GM23338 (cell line): Measurements from ENCODE around the gene ABO.

Source experiments
- CREB1 ChIP-seq: fragments of 250-450 bp; sonication (Bioruptor Pico); IDR thresholded peaks from 2 replicates; pipeline ENCODE4 v1.5.0; 2020; ENCODE audit warnings: low read depth, mild to moderate bottlenecking, moderate library complexity
- EZH2 ChIP-seq: fragments of 200-600 bp; sonication (generic); IDR thresholded peaks from one replicate; pipeline ENCODE4 v1.8.0; 2017; ENCODE audit warnings: antibody characterized with exemption, mild to moderate bottlenecking, low read depth; ENCODE audit not compliant: unreplicated experiment
- EZH2phosphoT487 ChIP-seq: fragments of 200-600 bp; sonication (generic); IDR thresholded peaks from one replicate; pipeline ENCODE4 v1.8.1; 2018; ENCODE audit warnings: antibody characterized with exemption; ENCODE audit not compliant: unreplicated experiment
- JUNB ChIP-seq: IDR thresholded peaks from one replicate; pipeline ENCODE4 v1.6.1; 2016; ENCODE audit warnings: antibody characterized with exemption; ENCODE audit not compliant: unreplicated experiment
- NANOG ChIP-seq: IDR thresholded peaks from 2 replicates; pipeline ENCODE4 v1.6.1; 2016; ENCODE audit warnings: antibody characterized with exemption, borderline replicate concordance
- POLR2AphosphoS5 ChIP-seq: IDR thresholded peaks from 2 replicates; pipeline ENCODE4 v1.6.1; 2016; ENCODE audit warnings: antibody characterized with exemption, low read depth
- STAT1 ChIP-seq: IDR thresholded peaks from one replicate; pipeline ENCODE4 v1.6.1; 2016; ENCODE audit warnings: antibody characterized with exemption; ENCODE audit not compliant: unreplicated experiment
- ZNF114 ChIP-seq: fragments of 250-450 bp; sonication (Bioruptor Pico); IDR thresholded peaks from 2 replicates; pipeline ENCODE4 v1.5.0; 2020; ENCODE audit warnings: mild to moderate bottlenecking, moderate library complexity
- ZNF331 ChIP-seq: fragments of 250-450 bp; sonication (Bioruptor Pico); IDR thresholded peaks from 2 replicates; pipeline ENCODE4 v1.5.0; 2020; ENCODE audit warnings: low read depth, mild to moderate bottlenecking, moderate library complexity
- ZNF462 ChIP-seq: fragments of 250-450 bp; sonication (Bioruptor Pico); IDR thresholded peaks from 2 replicates; pipeline ENCODE4 v1.5.0; 2020; ENCODE audit warnings: mild to moderate bottlenecking, moderate library complexity
- TF ChIP-seq, protein P1 (sequence below), 2 experiments: fragments of 200-600 bp in 1 of 2; sonication (generic) in 1 of 2; conservative IDR thresholded peaks; 2 replicates each; pipeline versions ENCODE4 v1.5.1 to v1.6.1; 2016 to 2017; ENCODE audit warnings: antibody characterized with exemption in 2 of 2, low read depth in 2 of 2, mild to moderate bottlenecking in 2 of 2, moderate library complexity in 1 of 2
- TF ChIP-seq, protein P2 (sequence below): IDR thresholded peaks from one replicate; pipeline ENCODE4 v1.6.1; 2018; ENCODE audit warnings: antibody characterized with exemption; ENCODE audit not compliant: unreplicated experiment

DNA sequence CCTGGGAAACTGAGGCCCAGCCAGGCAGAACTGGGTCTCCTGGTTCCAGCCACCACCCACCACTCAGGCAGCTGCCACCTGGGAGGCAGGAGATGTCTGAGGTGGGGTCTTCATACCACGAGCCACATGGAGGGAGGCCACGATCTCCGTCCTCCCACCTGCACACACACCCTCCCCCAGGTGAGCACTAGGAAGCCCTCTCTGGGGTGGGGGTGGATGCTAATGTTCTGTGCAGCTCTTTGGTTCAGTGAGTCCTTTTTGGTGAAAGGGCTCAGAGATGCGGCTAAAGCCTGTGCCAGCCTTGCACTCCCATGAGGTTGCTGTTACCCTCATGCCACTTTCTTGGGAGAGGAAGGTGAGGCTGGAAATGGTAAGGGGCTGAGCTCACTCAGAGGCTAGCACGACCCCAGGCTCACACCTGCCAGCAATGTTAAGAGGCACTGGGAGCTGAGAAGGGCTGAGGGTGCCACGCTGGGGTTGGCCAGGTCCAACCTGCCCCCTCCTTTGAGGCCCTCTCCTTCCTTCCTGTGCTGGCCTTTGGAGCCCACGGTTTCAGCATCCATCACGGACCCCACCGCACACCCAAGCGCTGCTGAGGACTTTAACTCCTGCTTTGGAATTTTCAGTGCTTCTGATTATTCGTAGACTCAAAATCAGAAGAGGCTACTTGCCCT lies 39.3 kb downstream of the ABO start:
- TF ChIP-seq, protein P1, sequence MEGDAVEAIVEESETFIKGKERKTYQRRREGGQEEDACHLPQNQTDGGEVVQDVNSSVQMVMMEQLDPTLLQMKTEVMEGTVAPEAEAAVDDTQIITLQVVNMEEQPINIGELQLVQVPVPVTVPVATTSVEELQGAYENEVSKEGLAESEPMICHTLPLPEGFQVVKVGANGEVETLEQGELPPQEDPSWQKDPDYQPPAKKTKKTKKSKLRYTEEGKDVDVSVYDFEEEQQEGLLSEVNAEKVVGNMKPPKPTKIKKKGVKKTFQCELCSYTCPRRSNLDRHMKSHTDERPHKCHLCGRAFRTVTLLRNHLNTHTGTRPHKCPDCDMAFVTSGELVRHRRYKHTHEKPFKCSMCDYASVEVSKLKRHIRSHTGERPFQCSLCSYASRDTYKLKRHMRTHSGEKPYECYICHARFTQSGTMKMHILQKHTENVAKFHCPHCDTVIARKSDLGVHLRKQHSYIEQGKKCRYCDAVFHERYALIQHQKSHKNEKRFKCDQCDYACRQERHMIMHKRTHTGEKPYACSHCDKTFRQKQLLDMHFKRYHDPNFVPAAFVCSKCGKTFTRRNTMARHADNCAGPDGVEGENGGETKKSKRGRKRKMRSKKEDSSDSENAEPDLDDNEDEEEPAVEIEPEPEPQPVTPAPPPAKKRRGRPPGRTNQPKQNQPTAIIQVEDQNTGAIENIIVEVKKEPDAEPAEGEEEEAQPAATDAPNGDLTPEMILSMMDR (conservative IDR thresholded peaks at IDR 0.05; ENCODE audit: low read depth in 2 of 2) = no peak
- TF ChIP-seq POLR2AphosphoS5 = no peak
- TF ChIP-seq, protein P2, sequence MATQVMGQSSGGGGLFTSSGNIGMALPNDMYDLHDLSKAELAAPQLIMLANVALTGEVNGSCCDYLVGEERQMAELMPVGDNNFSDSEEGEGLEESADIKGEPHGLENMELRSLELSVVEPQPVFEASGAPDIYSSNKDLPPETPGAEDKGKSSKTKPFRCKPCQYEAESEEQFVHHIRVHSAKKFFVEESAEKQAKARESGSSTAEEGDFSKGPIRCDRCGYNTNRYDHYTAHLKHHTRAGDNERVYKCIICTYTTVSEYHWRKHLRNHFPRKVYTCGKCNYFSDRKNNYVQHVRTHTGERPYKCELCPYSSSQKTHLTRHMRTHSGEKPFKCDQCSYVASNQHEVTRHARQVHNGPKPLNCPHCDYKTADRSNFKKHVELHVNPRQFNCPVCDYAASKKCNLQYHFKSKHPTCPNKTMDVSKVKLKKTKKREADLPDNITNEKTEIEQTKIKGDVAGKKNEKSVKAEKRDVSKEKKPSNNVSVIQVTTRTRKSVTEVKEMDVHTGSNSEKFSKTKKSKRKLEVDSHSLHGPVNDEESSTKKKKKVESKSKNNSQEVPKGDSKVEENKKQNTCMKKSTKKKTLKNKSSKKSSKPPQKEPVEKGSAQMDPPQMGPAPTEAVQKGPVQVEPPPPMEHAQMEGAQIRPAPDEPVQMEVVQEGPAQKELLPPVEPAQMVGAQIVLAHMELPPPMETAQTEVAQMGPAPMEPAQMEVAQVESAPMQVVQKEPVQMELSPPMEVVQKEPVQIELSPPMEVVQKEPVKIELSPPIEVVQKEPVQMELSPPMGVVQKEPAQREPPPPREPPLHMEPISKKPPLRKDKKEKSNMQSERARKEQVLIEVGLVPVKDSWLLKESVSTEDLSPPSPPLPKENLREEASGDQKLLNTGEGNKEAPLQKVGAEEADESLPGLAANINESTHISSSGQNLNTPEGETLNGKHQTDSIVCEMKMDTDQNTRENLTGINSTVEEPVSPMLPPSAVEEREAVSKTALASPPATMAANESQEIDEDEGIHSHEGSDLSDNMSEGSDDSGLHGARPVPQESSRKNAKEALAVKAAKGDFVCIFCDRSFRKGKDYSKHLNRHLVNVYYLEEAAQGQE = no peak
- no peak for TF ChIP-seq EZH2phosphoT487
- no peak for TF ChIP-seq CREB1 (CRISPR knock-in tag)
- TF ChIP-seq EZH2 = no peak
- no peak for TF ChIP-seq JUNB
- TF ChIP-seq ZNF114 = no peak
- TF ChIP-seq NANOG = no peak
- no peak for TF ChIP-seq STAT1
- no peak for TF ChIP-seq ZNF331 (CRISPR knock-in tag)
- TF ChIP-seq ZNF462 = no peak
